ENCODE measurements around the gene ILDR1.
"Not testable (repeated sequence)": the region's sequence is repeated elsewhere in the genome, so short reads cannot be mapped to it uniquely, and the experiment has no call there.

- TF ChIP-seq CTCF, EP300 (IDR thresholded peaks at IDR 0.05): not testable (repeated sequence)
These were observed 25.2 kb upstream of the ILDR1 start for GRCh38 chr3:122047296-122047695.
